Measurements from ENCODE around the gene TTLL11.

TTLL11 gene

DNA sequence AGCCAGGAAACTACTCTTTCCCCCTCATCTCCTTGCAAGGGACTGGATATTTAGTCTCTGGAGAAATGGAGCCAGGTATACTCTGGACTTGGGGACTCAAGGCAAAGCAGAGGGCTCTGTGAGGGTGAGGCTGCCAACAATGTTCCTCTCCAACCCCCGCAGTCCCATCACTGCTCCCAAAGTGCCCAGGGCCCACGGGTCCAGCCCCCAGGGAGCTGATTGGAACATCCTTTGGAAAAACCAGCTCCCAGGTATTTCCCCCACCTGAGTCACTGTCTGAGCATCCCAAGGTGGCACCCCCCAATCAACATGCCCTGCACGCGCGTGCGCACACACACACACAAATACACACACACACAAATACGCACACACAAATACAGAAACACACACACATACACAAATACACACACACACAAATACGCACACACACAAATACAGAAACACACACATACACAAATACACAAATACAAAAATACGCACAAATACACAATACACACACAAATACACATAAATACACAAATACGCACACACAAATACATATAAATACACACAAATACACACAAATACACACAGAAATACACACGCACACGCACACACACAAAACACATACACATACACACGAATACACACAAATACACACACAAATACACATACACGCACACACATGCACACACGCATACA lies 304.3 kb downstream of the TTLL11 start:
- H3K4me3 ChIP-seq, result no peak overlapping the region
- no peaks in the 10 kb centered on the region for H3K9me3 ChIP-seq (replicated peaks in 1 of 11)
- no peaks in the 10 kb centered on the region for H3K36me3 ChIP-seq
- peaks cover 17 to 41% (median 30%) of the 10 kb centered on the region in 10 experiments for H3K4me1 ChIP-seq
- H3K9ac ChIP-seq, result no peak overlapping the region
- no peaks in the 10 kb centered on the region; a peak in 1 of 22 replicates for H4K20me1 ChIP-seq
- peak overlapping the region in 7 of 11 experiments; percentile 36 to 59 (median 49); a peak in 14 of 22 replicates for H3K4me2 ChIP-seq
- no peak overlapping the region for H3K27ac ChIP-seq
- TF ChIP-seq Cebpa-rat (IDR thresholded peaks at IDR 0.05), result no peak
- no peaks in the 10 kb centered on the region for H3K27me3 ChIP-seq

DNA sequence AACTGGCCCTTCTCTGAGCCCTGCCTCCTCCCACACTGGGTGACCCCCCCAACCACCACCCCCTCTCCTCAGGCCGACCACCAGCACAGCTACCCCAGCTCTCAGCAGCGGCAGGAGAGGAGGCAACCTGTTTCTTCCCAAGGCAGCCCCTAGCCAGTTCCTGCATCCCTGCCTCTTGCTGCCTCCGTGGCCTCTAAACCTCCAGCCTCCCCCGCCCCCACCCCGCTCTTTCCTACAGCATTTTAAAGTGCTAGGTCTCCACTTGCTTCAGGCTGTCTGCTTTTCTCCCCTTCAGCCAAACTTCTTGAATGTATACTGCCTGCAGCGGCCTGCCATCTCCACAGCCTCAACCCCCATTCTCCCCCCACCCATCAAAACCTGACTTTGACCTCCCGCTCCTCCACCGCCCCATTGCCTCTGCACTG lies 306.1 kb downstream of the TTLL11 start:
- no peak overlapping the region for H3K4me2 ChIP-seq
- peaks cover 25 to 59% (median 49%) of the 10 kb centered on the region in 10 experiments for H3K4me1 ChIP-seq
- no peaks in the 10 kb centered on the region for H3K9me3 ChIP-seq (replicated peaks in 1 of 11)
- no peaks in the 10 kb centered on the region for H3K27me3 ChIP-seq
- peaks cover 0 to 6% (median 4%) of the 10 kb centered on the region in 11 experiments; a peak in 8 of 22 replicates for H3K36me3 ChIP-seq
- no peak overlapping the region for H3K9ac ChIP-seq
- no peak overlapping the region for H3K4me3 ChIP-seq
- H3K27ac ChIP-seq, result no peak overlapping the region
- H4K20me1 ChIP-seq, result no peaks in the 10 kb centered on the region; a peak in 1 of 22 replicates
- TF ChIP-seq Cebpa-rat (IDR thresholded peaks at IDR 0.05), result no peak

DNA sequence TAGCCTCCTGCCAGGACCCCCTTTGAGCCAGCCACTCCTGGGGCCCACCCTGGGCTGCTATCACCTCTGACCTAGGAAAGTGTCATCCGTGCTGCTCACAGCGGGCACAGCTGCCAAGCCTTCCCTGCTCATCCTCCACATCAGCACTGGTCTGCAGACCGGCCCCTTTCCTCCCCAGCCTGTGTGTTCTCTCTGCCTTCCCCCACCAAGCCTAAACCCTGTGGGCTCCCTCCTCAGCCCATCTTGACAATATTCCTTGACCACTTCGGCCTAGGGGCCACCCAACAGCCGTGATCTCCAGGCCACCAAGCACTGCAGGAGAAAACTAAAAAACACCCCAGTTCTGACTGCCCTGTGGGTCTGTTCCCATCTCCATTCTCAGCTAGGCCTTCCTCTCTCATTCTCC lies 306.6 kb downstream of the TTLL11 start:
- Histone ChIP-seq H3K27me3 (no peaks in the 10 kb centered on the region), H3K27ac (no peak overlapping the region), H3K9me3 (replicated peaks in 1 of 11) (no peaks in the 10 kb centered on the region), H3K9ac (0 out of 22 replicates have a peak overlapping the region, but pooled peaks of 1 of the 11 experiments have one; percentile 24), H4K20me1 (no peaks in the 10 kb centered on the region; a peak in 1 of 22 replicates), H3K4me2 (0 out of 22 replicates have a peak overlapping the region, but pooled peaks of 1 of the 11 experiments have one; percentile 7), H3K4me1 (peaks cover 25 to 64% (median 53%) of the 10 kb centered on the region in 10 experiments), H3K4me3 (no peak overlapping the region), H3K36me3 (peaks cover 0 to 11% (median 9%) of the 10 kb centered on the region in 11 experiments; a peak in 11 of 22 replicates)
- TF ChIP-seq Cebpa-rat (IDR thresholded peaks at IDR 0.05), result no peak

DNA sequence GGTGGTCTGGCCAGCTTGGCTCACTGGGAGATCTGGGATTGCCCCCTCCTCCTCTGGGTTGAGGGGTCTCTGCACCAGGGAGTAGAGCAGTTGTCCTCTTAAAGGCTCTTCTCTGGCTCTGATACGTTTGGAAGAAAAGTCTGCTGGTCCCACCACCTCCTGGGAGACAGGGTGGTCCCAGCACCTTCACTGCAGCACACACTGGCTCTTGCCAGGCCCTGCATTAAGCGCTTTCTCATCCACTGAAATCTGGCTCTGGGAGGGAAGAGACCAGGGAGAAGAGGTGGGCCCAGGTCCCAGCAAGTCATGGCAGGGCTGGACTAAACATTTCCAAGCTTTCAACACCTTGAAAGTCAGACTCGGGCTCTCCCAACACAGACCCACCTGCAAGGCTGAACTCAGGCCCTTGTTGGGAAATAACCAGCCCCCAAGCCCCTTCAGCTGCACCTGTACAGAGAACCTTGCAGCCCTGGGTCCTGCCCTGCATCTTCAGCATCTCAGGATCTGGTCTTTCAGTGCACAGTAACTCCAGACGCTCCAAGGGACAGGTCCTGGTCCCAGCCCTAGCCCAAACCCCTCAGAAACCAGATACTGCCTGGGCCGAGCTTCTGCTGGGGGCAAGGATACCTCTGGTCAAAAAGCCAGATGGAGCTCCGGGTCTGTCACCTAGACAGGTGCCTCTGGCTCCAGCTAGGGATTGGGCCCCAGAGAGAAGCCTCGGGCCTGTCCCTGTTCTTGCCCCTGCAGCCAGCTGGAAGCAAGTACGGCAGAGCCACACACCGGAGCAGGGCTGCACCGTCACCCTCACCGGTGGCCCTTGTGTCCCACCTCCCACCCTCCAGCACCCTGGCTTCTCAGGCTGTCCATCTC lies 307.2 kb downstream of the TTLL11 start:
- H3K27me3 ChIP-seq, result no peaks in the 10 kb centered on the region
- peak overlapping the region in 1 of 11 experiments; percentile 24; a peak in 1 of 22 replicates for H3K9ac ChIP-seq
- no peaks in the 10 kb centered on the region; a peak in 1 of 22 replicates for H4K20me1 ChIP-seq
- TF ChIP-seq Cebpa-rat (IDR thresholded peaks at IDR 0.05), result no peak
- H3K4me1 ChIP-seq, result peaks cover 25 to 70% (median 60%) of the 10 kb centered on the region in 10 experiments
- peak overlapping the region in 6 of 11 experiments; percentile 63 to 99 (median 95); a peak in 9 of 22 replicates for H3K4me2 ChIP-seq
- H3K4me3 ChIP-seq, result no peak overlapping the region
- peaks cover 0 to 17% (median 13%) of the 10 kb centered on the region in 11 experiments; a peak in 12 of 22 replicates for H3K36me3 ChIP-seq
- no peaks in the 10 kb centered on the region for H3K9me3 ChIP-seq (replicated peaks in 1 of 11)
- H3K27ac ChIP-seq, result no peak overlapping the region

DNA sequence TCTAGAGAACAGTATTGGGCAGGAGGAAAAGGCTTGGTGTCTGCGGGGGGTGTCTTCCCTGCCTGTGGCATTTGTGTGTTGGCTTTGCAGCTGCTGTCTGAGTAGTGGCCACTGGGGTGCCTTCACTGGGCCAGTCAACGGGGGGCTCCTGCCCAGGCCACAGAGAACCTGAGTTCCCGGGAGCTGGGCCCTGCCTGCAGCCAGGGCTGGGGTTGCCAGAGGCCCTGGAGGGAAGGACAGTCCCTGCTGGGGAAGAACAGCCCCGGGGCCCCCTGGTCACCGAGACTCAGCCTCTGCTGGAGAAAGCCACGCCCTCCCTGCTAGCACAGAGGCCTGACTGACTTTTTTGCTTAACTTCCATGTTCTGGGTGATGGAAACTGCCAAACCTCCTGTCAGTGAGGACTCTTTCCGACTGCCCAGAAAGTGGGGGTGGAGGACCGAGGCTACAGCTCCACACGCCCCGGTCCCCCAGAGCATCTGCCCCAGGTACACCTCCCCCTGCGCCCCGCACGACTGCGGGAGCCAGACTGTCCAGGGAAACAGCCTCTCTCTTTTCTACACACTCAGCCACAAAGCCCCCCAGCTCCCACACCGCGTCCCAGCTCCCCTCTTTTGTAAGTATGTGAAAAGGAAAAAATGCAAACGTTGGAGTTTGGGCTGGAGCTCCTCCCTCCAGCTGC lies 308.2 kb downstream of the TTLL11 start:
- H3K4me2 ChIP-seq, result peak overlapping the region; percentile 63 to 99 (median 91)
- no peaks in the 10 kb centered on the region; a peak in 1 of 22 replicates for H4K20me1 ChIP-seq
- peaks cover 25 to 81% (median 69%) of the 10 kb centered on the region in 10 experiments for H3K4me1 ChIP-seq
- peak overlapping the region in 9 of 11 experiments; percentile 11 to 69 (median 48); a peak in 10 of 22 replicates for H3K9ac ChIP-seq
- H3K36me3 ChIP-seq, result peaks cover 0 to 24% (median 14%) of the 10 kb centered on the region in 11 experiments; a peak in 12 of 22 replicates
- no peak overlapping the region for H3K4me3 ChIP-seq
- H3K27me3 ChIP-seq, result no peaks in the 10 kb centered on the region
- H3K9me3 ChIP-seq (replicated peaks in 1 of 11), result no peaks in the 10 kb centered on the region
- TF ChIP-seq Cebpa-rat (IDR thresholded peaks at IDR 0.05), result no peak
- peak overlapping the region in 8 of 11 experiments; percentile 48 to 82 (median 67); a peak in 15 of 22 replicates for H3K27ac ChIP-seq

DNA sequence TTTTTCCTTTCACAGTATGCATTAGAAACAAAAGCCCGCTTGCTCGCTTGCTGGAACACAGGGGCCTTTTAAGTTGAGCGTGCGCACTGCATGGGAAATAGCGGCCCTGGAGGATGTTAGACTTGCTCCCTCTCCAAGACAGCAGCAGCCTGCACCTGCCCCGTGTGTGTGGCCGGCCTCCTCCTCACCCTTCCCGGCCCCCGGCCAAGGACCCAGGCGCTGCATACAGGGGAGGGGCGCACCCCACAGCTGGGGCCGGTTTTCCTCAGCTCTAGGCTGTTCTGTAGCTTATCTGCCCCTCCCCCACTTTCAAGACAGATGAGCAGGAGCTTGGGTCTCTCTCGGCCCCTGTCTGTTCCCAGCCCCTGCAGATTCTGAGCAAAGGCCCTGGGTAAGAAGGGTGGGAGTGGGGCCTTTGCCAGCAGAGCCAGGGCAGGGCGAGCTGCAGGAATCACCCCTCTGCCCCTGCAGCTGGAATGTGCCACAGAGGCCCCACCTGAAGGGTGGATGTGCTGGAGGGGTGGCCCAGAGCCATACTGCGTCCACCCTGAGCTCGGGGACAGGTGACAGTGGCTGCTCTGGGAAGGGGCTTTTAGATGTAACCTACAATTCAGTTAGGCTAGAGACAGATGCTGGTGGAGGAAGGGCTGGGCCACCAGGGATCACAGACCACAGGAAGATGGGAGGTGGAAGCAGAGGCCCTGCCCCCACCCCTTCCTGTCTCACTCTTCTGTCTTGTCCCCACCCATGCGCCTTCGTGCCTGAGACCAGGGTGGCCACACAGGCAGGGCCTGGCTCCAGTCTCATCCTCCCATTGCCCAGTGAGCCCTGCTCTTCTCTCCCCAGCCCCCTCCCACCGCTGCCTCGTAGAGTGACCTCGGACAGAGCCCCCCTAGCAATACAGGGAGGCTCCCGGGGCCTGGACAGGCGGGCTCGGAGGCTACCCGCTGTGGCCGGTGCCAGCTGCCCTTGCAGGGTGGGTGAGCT lies 309.3 kb downstream of the TTLL11 start:
- peak overlapping the region in 9 of 11 experiments; percentile 48 to 82 (median 63); a peak in 18 of 22 replicates for H3K27ac ChIP-seq
- peaks cover 0 to 4% (median under 1%) of the 10 kb centered on the region in 11 experiments; a peak in 7 of 22 replicates for H3K9me3 ChIP-seq (replicated peaks in 1 of 11)
- H3K36me3 ChIP-seq, result peaks cover 0 to 31% (median 15%) of the 10 kb centered on the region in 11 experiments; a peak in 17 of 22 replicates
- peak overlapping the region in 9 of 11 experiments; percentile 15 to 69 (median 51); a peak in 15 of 22 replicates for H3K9ac ChIP-seq
- TF ChIP-seq Cebpa-rat (IDR thresholded peaks at IDR 0.05), result no peak
- peaks cover 25 to 86% (median 72%) of the 10 kb centered on the region in 10 experiments for H3K4me1 ChIP-seq
- H3K4me2 ChIP-seq, result peak overlapping the region; percentile 63 to 99 (median 91)
- H3K4me3 ChIP-seq, result peak overlapping the region in 7 of 10 experiments; percentile 11 to 53 (median 19); a peak in 8 of 20 replicates
- no peaks in the 10 kb centered on the region for H3K27me3 ChIP-seq
- H4K20me1 ChIP-seq, result no peaks in the 10 kb centered on the region; a peak in 1 of 22 replicates

DNA sequence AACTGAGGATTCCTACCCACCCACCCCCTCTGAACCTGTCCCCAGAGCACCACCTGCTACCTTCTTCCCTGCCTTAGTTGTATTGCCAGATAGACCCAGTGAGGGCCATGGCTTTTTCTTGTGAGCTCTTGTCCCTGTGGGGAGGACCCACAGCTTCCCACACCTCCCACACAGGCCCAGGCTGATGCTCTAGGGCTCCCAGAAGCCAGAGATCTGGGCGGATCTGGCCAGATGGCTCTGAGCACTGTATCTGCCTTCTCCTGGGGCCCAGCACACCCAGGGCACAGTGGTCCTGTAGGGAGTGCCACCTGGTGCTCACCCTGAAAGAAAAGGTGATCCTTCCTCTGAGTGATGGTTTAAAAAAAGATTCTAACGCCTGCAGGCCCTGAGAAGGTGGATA lies 310.0 kb downstream of the TTLL11 start:
- peak overlapping the region in 6 of 11 experiments; percentile 48 to 69 (median 60); a peak in 10 of 22 replicates for H3K9ac ChIP-seq
- H3K27ac ChIP-seq, result peak overlapping the region in 6 of 11 experiments; percentile 53 to 82 (median 74); a peak in 9 of 22 replicates
- peak overlapping the region; percentile 63 to 99 (median 91) for H3K4me2 ChIP-seq
- peaks cover 7 to 37% (median 21%) of the 10 kb centered on the region in 11 experiments; a peak in 21 of 22 replicates for H3K36me3 ChIP-seq
- TF ChIP-seq Cebpa-rat (IDR thresholded peaks at IDR 0.05), result no peak
- H3K27me3 ChIP-seq, result no peaks in the 10 kb centered on the region
- H4K20me1 ChIP-seq, result no peaks in the 10 kb centered on the region; a peak in 1 of 22 replicates
- H3K4me3 ChIP-seq, result peak overlapping the region in 2 of 10 experiments; percentile 44 to 53; a peak in 3 of 20 replicates
- peaks cover 6 to 11% (median 7%) of the 10 kb centered on the region in 11 experiments for H3K9me3 ChIP-seq (replicated peaks in 1 of 11)
- peaks cover 25 to 79% (median 64%) of the 10 kb centered on the region in 10 experiments for H3K4me1 ChIP-seq

Measured in BLaER1 treated with 17β-estradiol and CSF1 and Interleukin-3, amounts not matched to agents 10 nM and 100 nM (cell line).